ENCODE data around the gene PTPN20.

The PTPN20 gene

GRCh38 chr10:46999217-46999616 lies 88.0 kb downstream of the PTPN20 start:
- no peaks in the 10 kb centered on the region for H3K36me3 Mint-ChIP-seq (ENCODE audit: low read depth)
- H3K27me3 Mint-ChIP-seq (ENCODE audit: low read depth), result no peaks in the 10 kb centered on the region
- H3K9me3 Mint-ChIP-seq, result no peaks in the 10 kb centered on the region
- H3K4me1 Mint-ChIP-seq (ENCODE audit: low read depth), result no peaks in the 10 kb centered on the region
- no peak overlapping the region for H3K27ac Mint-ChIP-seq
- H3K4me3 Mint-ChIP-seq, result no peak overlapping the region

- no peak overlapping the region for H3K27ac Mint-ChIP-seq
- no peaks in the 10 kb centered on the region for H3K4me1 Mint-ChIP-seq (ENCODE audit: low read depth)
- H3K36me3 Mint-ChIP-seq (ENCODE audit: low read depth), result no peaks in the 10 kb centered on the region
- peaks cover 3% of the 10 kb centered on the region for H3K27me3 Mint-ChIP-seq (ENCODE audit: low read depth)
- H3K9me3 Mint-ChIP-seq, result no peaks in the 10 kb centered on the region
- H3K4me3 Mint-ChIP-seq, result no peak overlapping the region
These were observed 97.5 kb downstream of the PTPN20 start for GRCh38 chr10:47008769-47009168.

- Mint-ChIP-seq H3K4me1 (ENCODE audit: low read depth) (no peaks in the 10 kb centered on the region), H3K27ac (no peak overlapping the region), H3K9me3 (no peaks in the 10 kb centered on the region), H3K27me3 (ENCODE audit: low read depth) (peaks cover 3% of the 10 kb centered on the region), H3K36me3 (ENCODE audit: low read depth) (no peaks in the 10 kb centered on the region), H3K4me3 (no peak overlapping the region)
These were observed 98.1 kb downstream of the PTPN20 start for GRCh38 chr10:47009215-47009838.

- H3K27me3 Mint-ChIP-seq (ENCODE audit: low read depth), result peaks cover 3% of the 10 kb centered on the region
- no peaks in the 10 kb centered on the region for H3K4me1 Mint-ChIP-seq (ENCODE audit: low read depth)
- no peaks in the 10 kb centered on the region for H3K36me3 Mint-ChIP-seq (ENCODE audit: low read depth)
- H3K9me3 Mint-ChIP-seq, result no peaks in the 10 kb centered on the region
- no peak overlapping the region for H3K27ac Mint-ChIP-seq
- H3K4me3 Mint-ChIP-seq, result no peak overlapping the region
These were observed 98.8 kb downstream of the PTPN20 start for GRCh38 chr10:47010036-47010435.

- no peak overlapping the region for H3K27ac Mint-ChIP-seq
- no peaks in the 10 kb centered on the region for H3K4me1 Mint-ChIP-seq (ENCODE audit: low read depth)
- H3K27me3 Mint-ChIP-seq (ENCODE audit: low read depth), result peaks cover 3% of the 10 kb centered on the region
- no peak overlapping the region for H3K4me3 Mint-ChIP-seq
- no peaks in the 10 kb centered on the region for H3K36me3 Mint-ChIP-seq (ENCODE audit: low read depth)
- H3K9me3 Mint-ChIP-seq, result no peaks in the 10 kb centered on the region
These were observed 101.0 kb downstream of the PTPN20 start for GRCh38 chr10:47012214-47012613.

- H3K4me3 Mint-ChIP-seq, result no peak overlapping the region
- no peak overlapping the region for H3K27ac Mint-ChIP-seq
- H3K9me3 Mint-ChIP-seq, result no peaks in the 10 kb centered on the region
- H3K36me3 Mint-ChIP-seq (ENCODE audit: low read depth), result no peaks in the 10 kb centered on the region
- no peaks in the 10 kb centered on the region for H3K4me1 Mint-ChIP-seq (ENCODE audit: low read depth)
- peaks cover 3% of the 10 kb centered on the region for H3K27me3 Mint-ChIP-seq (ENCODE audit: low read depth)
These were observed 102.4 kb downstream of the PTPN20 start for GRCh38 chr10:47013507-47014154.

GRCh38 chr10:47015404-47015803 lies 104.2 kb downstream of the PTPN20 start:
- H3K9me3 Mint-ChIP-seq, result no peaks in the 10 kb centered on the region
- H3K27me3 Mint-ChIP-seq (ENCODE audit: low read depth), result peaks cover 3% of the 10 kb centered on the region
- no peak overlapping the region for H3K27ac Mint-ChIP-seq
- H3K4me1 Mint-ChIP-seq (ENCODE audit: low read depth), result no peaks in the 10 kb centered on the region
- H3K4me3 Mint-ChIP-seq, result no peak overlapping the region
- H3K36me3 Mint-ChIP-seq (ENCODE audit: low read depth), result no peaks in the 10 kb centered on the region

- no peak overlapping the region for H3K4me3 Mint-ChIP-seq
- H3K36me3 Mint-ChIP-seq (ENCODE audit: low read depth), result no peaks in the 10 kb centered on the region
- no peaks in the 10 kb centered on the region for H3K9me3 Mint-ChIP-seq
- H3K4me1 Mint-ChIP-seq (ENCODE audit: low read depth), result no peaks in the 10 kb centered on the region
- peaks cover 3% of the 10 kb centered on the region for H3K27me3 Mint-ChIP-seq (ENCODE audit: low read depth)
- no peak overlapping the region for H3K27ac Mint-ChIP-seq
These were observed 105.3 kb downstream of the PTPN20 start for GRCh38 chr10:47016564-47016963.

- Mint-ChIP-seq H3K9me3 (no peaks in the 10 kb centered on the region), H3K4me3 (no peak overlapping the region), H3K27me3 (ENCODE audit: low read depth) (no peaks in the 10 kb centered on the region), H3K36me3 (ENCODE audit: low read depth) (no peaks in the 10 kb centered on the region), H3K27ac (no peak overlapping the region), H3K4me1 (ENCODE audit: low read depth) (no peaks in the 10 kb centered on the region)
These were observed 107.0 kb downstream of the PTPN20 start for GRCh38 chr10:47018026-47018735.

GRCh38 chr10:47019155-47020145 lies 108.2 kb downstream of the PTPN20 start:
- Mint-ChIP-seq H3K4me1 (ENCODE audit: low read depth) (no peaks in the 10 kb centered on the region), H3K4me3 (no peak overlapping the region), H3K36me3 (ENCODE audit: low read depth) (no peaks in the 10 kb centered on the region), H3K27me3 (ENCODE audit: low read depth) (no peaks in the 10 kb centered on the region), H3K9me3 (no peaks in the 10 kb centered on the region), H3K27ac (no peak overlapping the region)

- Mint-ChIP-seq H3K4me1 (ENCODE audit: low read depth) (no peaks in the 10 kb centered on the region), H3K36me3 (ENCODE audit: low read depth) (no peaks in the 10 kb centered on the region)
These were observed 109.2 kb downstream of the PTPN20 start for GRCh38 chr10:47020471-47020870.

GRCh38 chr10:47021850-47022249 lies 110.6 kb downstream of the PTPN20 start:
- Mint-ChIP-seq H3K27ac (no peak overlapping the region), H3K9me3 (no peaks in the 10 kb centered on the region), H3K4me1 (ENCODE audit: low read depth) (no peaks in the 10 kb centered on the region)

More at GRCh38 chr10:47020471-47020870, 109.2 kb downstream of the PTPN20 start:
- H3K27ac Mint-ChIP-seq, result no peak overlapping the region
- H3K4me3 Mint-ChIP-seq, result no peak overlapping the region
- H3K9me3 Mint-ChIP-seq, result no peaks in the 10 kb centered on the region
- no peaks in the 10 kb centered on the region for H3K27me3 Mint-ChIP-seq (ENCODE audit: low read depth)

GRCh38 chr10:47022311-47023131 lies 111.3 kb downstream of the PTPN20 start:
- Mint-ChIP-seq H3K4me3 (no peak overlapping the region), H3K9me3 (no peaks in the 10 kb centered on the region), H3K4me1 (ENCODE audit: low read depth) (no peaks in the 10 kb centered on the region), H3K27ac (no peak overlapping the region), H3K27me3 (ENCODE audit: low read depth) (no peaks in the 10 kb centered on the region), H3K36me3 (ENCODE audit: low read depth) (no peaks in the 10 kb centered on the region)

More at GRCh38 chr10:47021850-47022249, 110.6 kb downstream of the PTPN20 start:
- Mint-ChIP-seq H3K27me3 (ENCODE audit: low read depth) (no peaks in the 10 kb centered on the region), H3K36me3 (ENCODE audit: low read depth) (no peaks in the 10 kb centered on the region), H3K4me3 (no peak overlapping the region)

All from T-helper 1 cell treated with Interleukin-12 subunit alpha and Interleukin-12 subunit beta and Interleukin-4 antibody, amounts not matched to agents 30 μg/mL and 1 μg/mL, for 36 hours (primary cell).